ENCODE data around the gene UBE2G2. TPM values are rescaled to one million over a fixed set of nuclear protein-coding genes. Genes with fewer than 3 reads are reported as not detected.

UBE2G2 gene
- total RNA-seq, 2 donors from 2014 or later = 72.6 to 75.6 TPM

- DNase-seq (ENCODE audit: low spot score) = no peak
- intact Hi-C loops (cut with DNase I) = no loop called here
These were observed 81.5 kb downstream of the UBE2G2 start for GRCh38 chr21:44720170-44720569.

Other genes with a start within 250 kb of the UBE2G2 start
- gene KRTAP10-3, start 243.0 kb downstream of the UBE2G2 start, total RNA-seq = not detected
- not detected for gene KRTAP10-4, start 228.1 kb downstream of the UBE2G2 start, total RNA-seq
- gene KRTAP10-5, start 221.2 kb downstream of the UBE2G2 start, total RNA-seq = not detected
- not detected for gene KRTAP10-6, start 209.3 kb downstream of the UBE2G2 start, total RNA-seq
- gene KRTAP10-7, start 201.2 kb downstream of the UBE2G2 start, total RNA-seq = not detected
- not detected for gene KRTAP10-8, start 189.7 kb downstream of the UBE2G2 start, total RNA-seq
- not detected for gene KRTAP10-9, start 174.7 kb downstream of the UBE2G2 start, total RNA-seq
- not detected for gene KRTAP10-10, start 164.5 kb downstream of the UBE2G2 start, total RNA-seq
- not detected for gene KRTAP10-11, start 155.4 kb downstream of the UBE2G2 start, total RNA-seq
- not detected for gene KRTAP12-4, start 147.2 kb downstream of the UBE2G2 start, total RNA-seq
- not detected for gene KRTAP12-3, start 143.9 kb downstream of the UBE2G2 start, total RNA-seq
- under 1 TPM in 1 of 2 donors, not detected in 1; 0.48 TPM for gene KRTAP12-2, start 134.9 kb downstream of the UBE2G2 start, total RNA-seq
- gene KRTAP12-1, start 119.7 kb downstream of the UBE2G2 start, total RNA-seq = not detected
- not detected for gene KRTAP10-12, start 104.6 kb downstream of the UBE2G2 start, total RNA-seq
- under 1 TPM; 0.14 to 0.48 TPM for gene TSPEAR, start 90.2 kb downstream of the UBE2G2 start, total RNA-seq
- 10 to 100 TPM; 53.5 to 58.3 TPM for gene SUMO3, start 16.2 kb upstream of the UBE2G2 start, total RNA-seq
- 100 to 1,000 TPM; 202 to 246 TPM for gene PTTG1IP, start 71.9 kb upstream of the UBE2G2 start, total RNA-seq
- 100 to 1,000 TPM in 1 of 2 donors, 10 to 100 TPM in 1; 47.9 to 122 TPM for gene ITGB2, start 119.1 kb upstream of the UBE2G2 start, total RNA-seq
- 10 to 100 TPM; 25.8 to 31.6 TPM for gene SLX9, start 138.2 kb upstream of the UBE2G2 start, total RNA-seq

Measured in posterior vena cava (tissue), 2 donors.